GM23248 (cell line): Measurements from ENCODE around the gene KIF1A. TPM values are rescaled to one million over a fixed set of nuclear protein-coding genes. Genes with fewer than 3 reads are reported as not detected.

Experiments
- DNase-seq: peaks from one replicate; pipeline ENCODE4 v3.0.0-alpha.2; 2015
- H2AFZ ChIP-seq: fragments of 200-600 bp; sonication (generic); 2 replicates; pipeline ENCODE4 v1.6.1; 2016; ENCODE audit warnings: antibody characterized with exemption
- H3F3A ChIP-seq: fragments of 200-600 bp; sonication (generic); 2 replicates; pipeline ENCODE4 v1.6.1; 2016; ENCODE audit warnings: mild to moderate bottlenecking, antibody characterized with exemption, mixed run types; ENCODE audit not compliant: insufficient read depth
- H3K27ac ChIP-seq: fragments of 200-600 bp; sonication (generic); 2 replicates; pipeline ENCODE4 v1.5.1; 2016; ENCODE audit warnings: mild to moderate bottlenecking
- H3K27me3 ChIP-seq: fragments of 200-600 bp; sonication (generic); replicated peaks from 2 replicates; pipeline ENCODE4 v1.6.1; 2016; ENCODE audit warnings: mild to moderate bottlenecking; ENCODE audit not compliant: insufficient read depth
- H3K36me3 ChIP-seq: fragments of 200-600 bp; sonication (generic); 2 replicates; pipeline ENCODE4 v1.6.1; 2016; ENCODE audit warnings: low read depth, mild to moderate bottlenecking
- H3K4me1 ChIP-seq: fragments of 200-600 bp; sonication (generic); 2 replicates; pipeline ENCODE4 v1.6.1; 2016; ENCODE audit warnings: mild to moderate bottlenecking; ENCODE audit not compliant: insufficient read depth
- H3K4me2 ChIP-seq: fragments of 200-600 bp; sonication (generic); one replicate; pipeline ENCODE4 v1.6.1; 2016; ENCODE audit warnings: mild to moderate bottlenecking; ENCODE audit not compliant: unreplicated experiment
- H3K4me3 ChIP-seq: fragments of 200-600 bp; sonication (generic); 2 replicates; pipeline ENCODE4 v1.5.1; 2016; ENCODE audit warnings: mild to moderate bottlenecking
- H3K79me2 ChIP-seq: fragments of 200-600 bp; sonication (generic); 2 replicates; pipeline ENCODE4 v1.6.1; 2016; ENCODE audit warnings: mild to moderate bottlenecking; ENCODE audit not compliant: insufficient read depth
- H3K9ac ChIP-seq: fragments of 200-600 bp; sonication (generic); 2 replicates; pipeline ENCODE4 v1.6.1; 2016; ENCODE audit warnings: mild to moderate bottlenecking
- H3K9me2 ChIP-seq: fragments of 200-600 bp; sonication (generic); 2 replicates; pipeline ENCODE4 v1.6.1; 2016; ENCODE audit warnings: mixed run types, mild to moderate bottlenecking, moderate library complexity; ENCODE audit not compliant: insufficient read depth
- H3K9me3 ChIP-seq: fragments of 200-600 bp; sonication (generic); one replicate; pipeline ENCODE4 v1.6.1; 2017; ENCODE audit warnings: low read depth
- H4K20me1 ChIP-seq: fragments of 200-600 bp; sonication (generic); 2 replicates; pipeline ENCODE4 v1.6.0; 2016; ENCODE audit not compliant: insufficient read depth
- EZH2 ChIP-seq: fragments of 200-600 bp; sonication (generic); IDR thresholded peaks from 2 replicates; pipeline ENCODE4 v1.6.1; 2018; ENCODE audit warnings: antibody characterized with exemption, mild to moderate bottlenecking; ENCODE audit not compliant: insufficient read depth, poor library complexity, severe bottlenecking
- EZH2phosphoT487 ChIP-seq: fragments of 200-600 bp; sonication (generic); IDR thresholded peaks from 2 replicates; pipeline ENCODE4 v1.6.1; 2018; ENCODE audit warnings: antibody characterized with exemption, moderate library complexity, mild to moderate bottlenecking, low read depth; ENCODE audit not compliant: insufficient read depth
- whole genome bisulfite sequencing, 2 experiments: methylation state at CpG; one replicate each; pipeline ENCODE4 v1.1.6; 2015 to 2017; ENCODE audit warnings: low lambda C conversion rate in 2 of 2, low coverage in 1 of 2; ENCODE audit errors: missing lambda C conversion rate in 2 of 2; 5-methylcytosine and 5-hydroxymethylcytosine counted together
- in situ Hi-C: fragments of 300-500 bp; cut with MboI; formaldehyde crosslinking; loops from 2 replicates; pipeline ENCODE4 v1.15.0; 2020
- polyA plus RNA-seq: library from polyadenylated mRNA; unstranded; fragments of >200 nt; fragmentation: Nextera tagmentation; extraction: Ambion mirVana; gene quantifications from 2 replicates; pipeline ENCODE4 v1.2.1, GENCODE V29; 2016
- total RNA-seq: library from RNA; depleted of rRNA; stranded (reverse); fragments of >200 nt; shearing (Covaris generic); gene quantifications from 2 replicates; pipeline ENCODE4 v1.2.3, GENCODE V29; 2014

Gene KIF1A
- total and polyA plus RNA-seq, 2 experiments from 2014 or later: under 0.01 to 0.05 TPM

- DNase-seq: no peak
- H3K9ac ChIP-seq: no peak overlapping the region
- H2AFZ ChIP-seq: no peak overlapping the region
- WGBS, 2 experiments: 80 to 83% methylated on average over 23 of the region's 23 CpGs
- TF ChIP-seq EZH2 (no peak), EZH2phosphoT487 (no peak)
- in situ Hi-C loops: no loop called here
- H3K9me3 ChIP-seq: no peaks in the 10 kb centered on the region
- H3K79me2 ChIP-seq: no peaks in the 10 kb centered on the region
- no peaks in the 10 kb centered on the region for H3K4me1 ChIP-seq
- no peak overlapping the region for H3K27ac ChIP-seq
- no peaks in the 10 kb centered on the region for H3K36me3 ChIP-seq
- no peak overlapping the region for H3K4me2 ChIP-seq
- H3K27me3 ChIP-seq: peaks cover 21% of the 10 kb centered on the region; the same call in 1 of the 2 replicates
- no peaks in the 10 kb centered on the region for H3K9me2 ChIP-seq
- no peaks in the 10 kb centered on the region for H3F3A ChIP-seq
- no peaks in the 10 kb centered on the region for H4K20me1 ChIP-seq
- H3K4me3 ChIP-seq: no peak overlapping the region
Measured at GRCh38 chr2:240716130-240716798, 103.8 kb downstream of the KIF1A start.

GRCh38 chr2:240714747-240715725, 105.0 kb downstream of the KIF1A start:
- in situ Hi-C loops: no loop called here
- no peaks in the 10 kb centered on the region for H3F3A ChIP-seq
- peaks cover 25% of the 10 kb centered on the region for H3K27me3 ChIP-seq
- no peak overlapping the region for H2AFZ ChIP-seq
- no peaks in the 10 kb centered on the region for H3K79me2 ChIP-seq
- DNase-seq: no peak
- no peak overlapping the region for H3K9ac ChIP-seq
- no peak for TF ChIP-seq EZH2
- no peak for TF ChIP-seq EZH2phosphoT487
- H3K27ac ChIP-seq: no peak overlapping the region
- H3K9me2 ChIP-seq: no peaks in the 10 kb centered on the region
- WGBS, 2 experiments: 36 to 44% methylated on average over 22 to 23 of the region's 23 CpGs
- no peaks in the 10 kb centered on the region for H3K9me3 ChIP-seq
- H3K4me3 ChIP-seq: no peak overlapping the region
- no peak overlapping the region for H3K4me2 ChIP-seq
- H4K20me1 ChIP-seq: no peaks in the 10 kb centered on the region
- H3K36me3 ChIP-seq: no peaks in the 10 kb centered on the region
- H3K4me1 ChIP-seq: no peaks in the 10 kb centered on the region

GRCh38 chr2:240713928-240714746, 105.9 kb downstream of the KIF1A start:
- Histone ChIP-seq H3F3A (no peaks in the 10 kb centered on the region), H3K4me2 (no peak overlapping the region), H3K36me3 (no peaks in the 10 kb centered on the region), H4K20me1 (no peaks in the 10 kb centered on the region), H3K9me2 (no peaks in the 10 kb centered on the region), H3K27ac (no peak overlapping the region), H3K4me3 (no peak overlapping the region), H3K9ac (no peak overlapping the region), H3K9me3 (no peaks in the 10 kb centered on the region), H3K27me3 (peaks cover 33% of the 10 kb centered on the region), H3K79me2 (no peaks in the 10 kb centered on the region), H3K4me1 (no peaks in the 10 kb centered on the region), H2AFZ (no peak overlapping the region)
- WGBS, 2 experiments: 30 to 31% methylated on average over 26 of the region's 26 CpGs
- in situ Hi-C loops: no loop called here
- DNase-seq: no peak
- no peak for TF ChIP-seq EZH2
- no peak for TF ChIP-seq EZH2phosphoT487
